Measurements from ENCODE around the gene PRELID3B.
A peak's percentile ranks its signal among the peaks of the same experiment; 100 is the strongest.

PRELID3B gene

DNA sequence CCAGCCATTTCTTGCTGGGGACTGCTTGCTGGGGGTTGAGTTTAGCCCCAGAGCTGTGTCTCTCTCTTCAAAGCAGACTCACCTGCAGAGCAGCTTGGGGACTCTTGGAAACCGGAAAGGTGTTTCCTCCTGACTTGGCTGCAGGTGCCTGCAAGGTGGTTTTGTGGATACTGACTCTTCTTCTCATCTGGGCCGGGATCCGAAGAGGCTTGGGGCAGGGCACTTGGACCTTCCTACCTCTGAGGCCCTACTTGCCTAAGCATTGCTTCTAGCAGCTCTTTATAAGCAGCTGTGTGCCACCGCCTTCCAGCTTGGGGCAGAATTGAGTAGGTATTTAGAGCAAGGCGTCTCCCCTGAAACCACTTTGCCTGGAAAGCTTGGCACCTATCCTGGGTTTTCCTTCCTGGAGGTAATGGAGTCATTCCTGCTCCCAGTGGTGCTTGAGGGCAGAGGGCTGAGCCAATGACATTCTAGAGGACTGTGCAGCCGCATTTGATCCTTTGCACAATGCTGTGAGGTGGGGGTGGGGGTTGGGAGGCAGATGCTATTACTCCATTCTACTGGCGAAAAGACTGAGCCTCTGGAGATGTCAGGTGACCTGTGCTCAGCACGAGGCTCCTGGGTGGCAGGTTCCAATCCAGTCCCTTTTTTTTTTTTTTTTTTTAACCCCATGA, 32.1 kb downstream of the PRELID3B start:
- DNase-seq (ENCODE audit: low spot score), result no peak

DNA sequence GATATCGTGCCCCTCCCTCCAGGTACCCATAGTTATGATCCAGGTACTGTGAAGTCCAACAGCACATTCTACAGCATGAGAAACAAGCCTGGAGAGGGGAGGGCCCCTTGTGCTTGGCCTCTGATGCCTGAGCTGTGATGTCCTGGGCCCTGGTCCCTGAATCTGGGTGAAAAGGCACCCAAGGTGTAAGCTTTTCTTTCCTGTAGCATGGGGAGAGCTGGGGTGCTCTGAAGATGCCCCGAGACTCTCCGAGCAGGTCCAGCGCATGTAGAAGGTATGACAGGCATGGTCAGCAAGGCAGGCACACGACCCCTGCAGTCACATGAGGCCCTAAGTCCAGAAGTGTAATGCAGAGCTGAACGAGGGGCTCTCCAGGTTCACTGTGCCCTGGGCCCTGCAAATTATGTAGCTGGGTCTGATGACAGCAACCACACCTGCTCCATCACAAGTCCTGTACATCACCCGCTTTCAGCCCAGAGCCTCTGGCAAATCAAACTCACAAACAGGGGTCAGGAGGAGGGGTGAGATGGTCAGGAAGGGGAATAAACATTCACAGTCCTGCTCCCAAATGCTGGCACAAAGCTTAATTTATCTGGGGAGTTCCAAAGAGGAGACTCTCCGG, 33.8 kb downstream of the PRELID3B start:
- DNase-seq (ENCODE audit: low spot score), result no peak

DNA sequence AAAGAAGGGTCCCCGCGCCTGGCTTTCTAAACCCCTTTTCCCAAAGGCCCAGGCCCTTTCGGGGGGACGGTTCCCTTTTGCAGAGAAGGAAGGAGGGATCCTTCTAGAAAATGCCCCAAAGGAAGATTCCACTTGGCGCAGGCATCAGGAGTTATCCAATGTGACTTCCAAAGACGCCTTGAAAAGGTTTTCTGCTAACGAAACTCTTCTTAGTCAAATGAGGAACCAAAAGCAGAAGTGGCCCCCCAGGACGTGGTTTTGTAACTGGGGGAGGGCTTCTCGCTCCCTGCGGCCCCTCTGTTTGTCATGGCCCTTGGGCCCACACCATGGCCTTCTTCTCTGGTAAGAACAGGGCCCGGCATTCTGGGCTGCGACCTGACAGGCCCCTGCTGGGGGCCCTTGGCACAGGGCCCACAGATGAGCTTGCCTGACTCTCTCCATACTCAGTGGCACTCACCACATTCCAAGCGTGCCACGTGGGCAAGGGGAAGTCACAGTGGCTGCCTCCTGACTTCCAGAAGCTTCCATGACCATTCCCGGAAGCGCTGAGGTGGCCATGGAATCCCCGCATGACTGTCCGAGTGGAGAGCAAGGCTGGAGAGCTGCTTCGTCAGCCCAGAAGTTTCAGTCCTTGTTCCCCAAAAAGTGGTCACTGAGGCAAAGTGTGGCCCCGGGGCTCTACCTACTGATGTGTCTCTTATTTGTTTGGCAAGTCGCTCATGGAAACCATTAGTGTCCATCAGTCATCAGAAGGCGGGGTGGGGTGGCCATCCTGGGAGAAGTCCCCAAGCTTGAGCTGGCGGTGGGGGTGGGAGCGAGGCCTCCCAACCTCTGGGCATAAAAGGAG, 34.7 kb downstream of the PRELID3B start:
- no peak for DNase-seq (ENCODE audit: low spot score)

DNA sequence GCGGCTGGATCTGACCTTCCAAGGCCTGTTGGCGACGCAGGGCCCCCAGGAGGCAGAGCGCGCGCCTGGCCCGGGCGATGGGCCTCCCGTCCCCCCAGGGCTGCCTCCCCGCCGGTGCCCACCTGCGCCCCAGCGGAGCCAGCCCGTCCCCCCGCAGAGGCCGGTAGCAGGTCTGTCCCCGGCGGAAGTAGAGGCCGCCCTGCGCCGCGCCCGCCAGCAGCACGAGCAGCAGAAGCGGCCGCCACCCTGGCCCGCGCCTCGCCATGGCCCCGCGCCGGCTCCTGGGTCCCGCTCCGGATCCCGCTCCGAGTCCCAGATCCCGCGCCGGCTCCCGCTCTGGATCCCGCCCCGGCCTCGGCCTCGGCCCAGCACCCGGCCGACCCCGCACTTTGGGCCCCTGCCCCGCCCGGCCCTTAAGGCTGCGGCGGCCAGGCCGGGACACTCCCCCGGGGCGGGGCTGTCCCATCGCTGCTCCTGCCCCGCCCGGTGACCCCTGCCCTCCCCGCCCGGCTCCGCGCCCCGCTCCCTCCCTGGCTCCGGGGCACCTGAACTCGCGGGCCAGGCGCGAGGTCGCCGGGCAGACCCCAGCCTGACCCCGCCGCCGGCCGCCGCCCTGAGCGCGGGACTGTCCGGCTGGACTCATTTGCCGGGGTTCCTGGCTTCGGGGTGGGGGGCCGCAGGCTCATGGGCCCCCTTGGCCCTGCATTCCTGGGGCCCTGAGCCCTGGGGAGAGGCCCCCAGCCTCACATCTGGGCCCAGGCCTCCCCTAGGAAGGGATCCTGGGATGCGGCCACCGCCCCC, 35.5 kb downstream of the PRELID3B start, which contains the start of gene CTSZ:
Gene CTSZ (minus strand): TSS at position 391 of the 801 bp plus-strand sequence. CDS start 126 bp downstream, at position 265.
- peak; percentile 95 for DNase-seq (ENCODE audit: low spot score)

DNA sequence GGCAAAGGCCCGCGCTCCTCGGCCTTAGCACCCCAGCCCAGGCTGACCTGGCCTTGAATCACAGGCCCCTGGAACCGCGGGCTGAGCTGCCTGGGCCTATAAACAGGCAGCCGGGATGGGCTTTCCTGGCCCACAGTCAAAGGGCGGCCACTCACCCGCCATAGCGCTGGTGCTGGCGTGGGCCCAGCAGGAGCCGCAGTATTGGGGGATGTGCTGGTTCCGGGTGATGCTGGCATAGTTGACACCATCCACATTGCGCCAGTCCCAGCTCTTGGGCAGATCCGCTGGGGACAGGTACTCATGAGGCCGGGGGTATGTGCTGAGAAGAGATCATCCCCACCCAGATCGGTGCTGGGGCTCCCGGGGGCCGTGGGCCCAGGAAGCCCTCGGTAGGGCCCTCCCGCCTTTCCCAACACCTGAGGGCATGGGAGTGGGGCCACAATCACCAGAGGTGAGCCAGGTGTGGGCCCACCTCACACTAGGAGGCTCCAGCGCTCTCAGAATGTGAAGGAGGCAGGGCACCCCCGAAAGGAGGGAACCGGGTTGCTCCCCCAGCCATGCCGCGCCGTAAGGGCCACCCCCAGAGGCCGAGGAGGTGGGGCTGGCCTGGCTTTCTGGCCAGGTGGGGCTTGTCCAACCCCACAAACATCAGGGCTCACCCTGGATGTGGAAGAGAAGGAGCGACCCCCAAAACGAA, 36.3 kb downstream of the PRELID3B start:
- peak; percentile 66 for DNase-seq (ENCODE audit: low spot score)

DNA sequence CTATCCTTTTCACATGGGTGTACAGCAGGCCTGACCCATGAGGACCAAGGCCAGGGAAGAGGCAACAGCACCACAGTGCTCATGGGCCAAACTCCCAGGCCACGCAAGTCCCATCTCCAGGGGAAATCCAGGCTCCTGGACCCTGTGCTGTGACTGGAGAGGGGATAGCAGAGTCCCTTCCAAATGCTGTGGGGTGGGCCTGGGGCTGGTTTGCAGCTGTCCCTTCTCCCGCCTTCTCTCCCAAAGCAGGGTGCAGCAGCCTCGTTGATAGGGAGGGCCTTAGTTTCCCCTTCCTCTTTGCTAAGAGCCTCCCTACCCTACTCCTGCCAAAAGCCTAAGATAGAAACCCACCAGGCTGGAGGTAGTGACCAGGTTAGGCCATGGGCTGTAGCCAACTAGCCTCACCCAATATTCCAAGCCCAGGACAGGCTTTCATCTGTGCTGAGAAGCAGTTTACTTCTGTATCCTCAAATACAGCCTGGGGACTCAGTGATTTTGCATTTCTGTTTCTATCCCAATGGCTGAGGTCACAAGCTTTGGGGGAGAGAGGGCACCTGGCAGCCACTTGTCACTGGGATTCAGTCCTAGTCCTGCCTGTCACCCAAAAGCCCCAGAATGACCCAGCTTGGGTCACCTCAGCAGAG, 36.9 kb downstream of the PRELID3B start:
- no peak for DNase-seq (ENCODE audit: low spot score)

DNA sequence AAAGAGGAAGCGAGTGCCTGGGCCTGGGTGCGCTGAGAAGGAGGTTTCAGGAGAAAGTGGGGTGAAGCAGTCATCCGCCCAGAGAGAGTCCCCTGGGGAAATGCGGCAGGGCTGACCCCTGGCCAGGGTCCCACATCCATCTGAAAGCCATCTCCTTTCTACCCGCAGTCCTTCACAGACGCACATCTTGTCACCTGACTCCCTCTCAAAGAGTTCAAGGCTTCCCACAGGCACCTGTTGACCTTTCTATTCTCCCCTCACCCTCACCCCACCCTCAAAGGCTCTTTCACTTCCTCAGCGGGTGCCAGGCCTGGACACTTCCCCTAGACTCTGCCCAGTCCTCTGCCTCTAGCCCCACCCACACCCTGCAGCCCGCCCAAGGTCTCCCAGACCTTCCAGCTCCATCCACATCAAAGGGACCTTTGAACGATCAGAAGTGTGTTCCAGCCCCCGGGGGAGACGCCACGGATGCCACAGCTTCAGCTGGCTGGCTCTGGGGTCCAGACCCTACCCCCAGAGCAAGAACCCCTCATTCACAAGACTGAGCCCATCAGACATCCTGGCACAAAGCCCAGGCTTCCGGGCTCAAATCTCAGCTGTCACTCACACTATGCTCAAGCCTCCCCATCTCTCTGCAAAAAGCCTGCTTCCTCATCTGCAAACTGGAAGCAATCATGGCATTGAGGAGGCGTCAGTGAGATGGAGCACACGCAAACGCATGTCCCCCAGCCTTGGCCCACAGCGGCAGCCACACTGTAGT, 37.6 kb downstream of the PRELID3B start:
- no peak for DNase-seq (ENCODE audit: low spot score)

DNA sequence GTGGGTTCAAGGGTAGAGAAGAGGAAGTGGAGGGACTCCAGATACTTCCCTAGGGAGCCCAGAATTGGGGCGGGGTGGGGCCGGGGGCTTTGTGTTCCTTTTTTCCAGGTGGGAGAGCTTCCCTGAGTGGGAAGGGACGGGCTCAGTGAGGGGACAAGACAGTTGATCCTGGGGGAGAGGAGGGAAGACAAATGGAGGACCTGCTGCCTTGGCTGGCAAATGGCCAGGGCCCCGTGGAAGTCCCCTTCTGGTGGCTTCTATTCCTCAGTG, 38.2 kb downstream of the PRELID3B start:
- DNase-seq (ENCODE audit: low spot score), result no peak

DNA sequence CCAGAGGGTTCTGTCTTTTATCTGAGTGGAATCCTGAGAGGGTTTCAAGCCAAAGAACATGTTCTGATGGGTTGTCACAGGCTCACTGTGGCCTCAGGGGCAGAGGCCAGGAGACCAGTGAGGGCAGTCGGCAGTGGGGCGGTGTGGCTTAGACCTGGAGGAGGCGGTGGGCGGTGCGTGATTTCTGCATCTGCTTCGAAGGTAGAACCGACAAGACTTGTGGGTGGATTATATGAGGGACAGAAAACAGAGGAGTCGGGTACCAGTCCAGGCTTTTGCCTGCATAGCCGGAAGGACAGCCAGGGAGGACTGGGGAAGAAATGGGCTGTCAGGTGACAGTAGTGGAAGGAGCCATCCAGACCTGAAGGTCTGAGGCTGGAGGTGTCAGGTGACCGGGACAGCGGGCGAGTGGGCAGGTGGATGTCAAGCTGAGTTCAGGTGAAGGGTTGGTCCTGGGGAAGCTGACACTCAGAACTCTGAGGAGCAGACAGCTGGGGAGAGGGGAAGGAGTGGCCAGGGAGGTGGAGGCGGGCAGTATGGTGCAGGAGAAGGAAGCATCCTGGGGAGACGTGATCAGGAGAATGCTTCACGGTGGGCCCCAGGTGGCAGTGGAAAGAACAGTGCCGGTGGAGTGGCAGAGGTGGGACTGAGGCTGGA, 38.6 kb downstream of the PRELID3B start:
- no peak for DNase-seq (ENCODE audit: low spot score)

DNA sequence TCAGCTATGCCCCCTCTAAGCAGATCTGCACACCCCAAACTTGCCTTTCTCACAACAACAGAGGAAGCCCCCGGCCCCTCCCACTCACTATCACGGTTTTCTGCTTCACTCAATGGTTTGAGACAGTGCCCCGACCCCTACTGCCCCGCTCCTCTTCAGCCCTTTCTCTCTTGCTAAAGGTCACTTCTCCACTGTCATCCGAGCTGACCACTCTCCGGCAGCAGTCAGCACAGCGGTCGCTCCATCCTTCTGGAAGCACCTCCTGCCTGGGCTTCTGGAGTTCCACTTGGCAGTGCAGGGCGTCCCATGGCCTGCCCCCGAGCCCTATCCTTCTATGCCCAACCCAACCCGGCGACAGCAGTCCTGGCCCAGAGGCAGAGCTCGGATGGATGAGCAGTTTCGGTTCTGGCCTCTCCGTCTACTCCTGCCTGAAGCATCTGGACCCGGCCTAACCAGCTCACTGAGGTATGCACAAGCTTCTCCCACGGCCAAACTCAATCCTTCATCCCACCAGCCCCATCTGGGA, 39.6 kb downstream of the PRELID3B start:
- no peak for DNase-seq (ENCODE audit: low spot score)

DNA sequence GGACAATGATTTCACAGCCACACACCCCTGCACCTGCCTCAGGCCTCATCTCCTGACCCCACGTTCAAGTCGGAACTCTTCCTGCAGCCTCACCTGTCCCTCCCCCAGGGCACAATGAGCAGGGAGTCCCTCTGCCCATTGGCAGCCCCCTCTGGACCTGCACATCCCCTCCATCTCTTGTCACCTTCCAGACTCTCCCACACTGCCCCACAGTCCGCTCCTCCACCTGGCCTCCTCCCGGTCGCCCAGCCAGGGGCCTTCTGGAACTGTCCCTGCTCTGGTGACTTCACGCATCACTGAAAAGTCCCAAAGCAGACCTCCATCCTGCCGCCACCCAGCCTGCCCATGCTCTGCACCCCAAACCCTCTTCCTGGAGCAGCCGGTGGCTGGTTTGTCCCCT, 40.2 kb downstream of the PRELID3B start:
- no peak for DNase-seq (ENCODE audit: low spot score)

DNA sequence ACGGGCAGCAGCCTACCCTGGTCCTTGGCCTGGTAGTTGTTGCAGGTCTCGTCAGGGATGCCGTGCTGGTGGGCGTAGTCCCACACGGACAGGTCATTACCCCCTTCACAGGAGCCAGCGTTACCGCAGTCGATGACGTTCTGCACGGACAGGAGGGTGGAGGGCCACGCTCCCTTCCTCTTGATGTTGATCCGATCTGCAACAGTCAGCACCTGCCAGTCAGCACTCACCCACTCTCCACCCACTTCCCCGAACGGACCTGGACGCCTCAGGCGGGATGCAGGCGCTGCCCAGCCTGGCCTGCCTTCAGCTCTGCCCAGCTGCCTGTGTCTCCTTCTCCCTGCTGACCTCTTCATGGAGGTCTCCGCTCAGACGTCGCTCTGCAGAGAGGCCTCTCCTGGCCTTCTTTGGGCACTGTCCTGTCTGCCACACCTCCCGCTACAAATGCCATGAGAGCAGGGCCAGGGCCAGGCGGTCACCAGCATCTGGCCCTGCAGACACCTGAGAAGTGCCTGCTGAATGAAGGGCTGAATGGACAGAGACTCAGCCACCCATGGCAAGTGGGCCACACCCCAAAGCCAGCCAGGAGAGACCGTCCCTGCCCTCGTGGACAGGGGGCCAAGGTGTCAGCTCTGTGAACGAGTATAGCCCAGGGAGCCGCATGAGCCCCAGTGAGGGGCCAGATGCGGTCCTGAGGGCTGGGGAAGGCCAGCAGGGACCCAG, 41.0 kb downstream of the PRELID3B start:
- no peak for DNase-seq (ENCODE audit: low spot score)

DNA sequence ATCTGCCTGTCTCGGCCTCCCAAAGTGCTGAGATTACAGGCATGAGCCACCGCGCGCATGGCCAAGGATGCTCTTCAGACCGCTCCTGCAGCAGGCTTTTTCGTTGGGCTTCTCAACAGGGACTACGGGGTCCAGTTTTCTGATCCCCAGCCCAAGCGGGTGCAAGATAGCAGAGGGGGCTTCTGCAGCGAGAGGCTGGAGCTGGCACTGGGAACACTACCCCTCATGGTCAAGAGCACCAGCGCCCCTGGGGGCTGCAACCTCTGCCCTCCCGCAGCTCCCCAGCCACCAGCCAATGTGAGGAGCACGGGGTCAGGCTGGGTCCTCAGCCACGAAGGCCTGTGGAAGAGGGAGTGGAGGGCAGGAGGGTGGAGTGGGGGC, 41.5 kb downstream of the PRELID3B start:
- no peak for DNase-seq (ENCODE audit: low spot score)

DNA sequence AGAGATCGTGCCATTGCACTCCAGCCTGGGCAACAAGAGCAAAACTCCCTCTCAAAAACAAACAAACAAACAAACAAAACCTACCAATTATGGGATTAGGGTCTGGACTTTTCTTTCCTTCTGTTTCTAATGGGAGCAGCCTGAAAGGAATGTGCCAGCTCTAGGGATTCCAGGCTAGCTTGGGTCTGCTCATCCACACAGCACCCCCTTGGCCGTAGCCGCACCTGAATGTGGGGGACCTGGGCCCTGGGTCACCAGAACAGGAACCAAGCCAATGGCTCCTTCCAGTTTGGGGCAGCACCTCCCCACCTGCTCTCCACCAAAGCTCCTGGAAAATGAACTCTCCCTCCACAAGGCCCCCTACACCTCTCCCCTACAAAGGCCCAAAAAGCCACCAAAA, 42.3 kb downstream of the PRELID3B start:
- no peak for DNase-seq (ENCODE audit: low spot score)

DNA sequence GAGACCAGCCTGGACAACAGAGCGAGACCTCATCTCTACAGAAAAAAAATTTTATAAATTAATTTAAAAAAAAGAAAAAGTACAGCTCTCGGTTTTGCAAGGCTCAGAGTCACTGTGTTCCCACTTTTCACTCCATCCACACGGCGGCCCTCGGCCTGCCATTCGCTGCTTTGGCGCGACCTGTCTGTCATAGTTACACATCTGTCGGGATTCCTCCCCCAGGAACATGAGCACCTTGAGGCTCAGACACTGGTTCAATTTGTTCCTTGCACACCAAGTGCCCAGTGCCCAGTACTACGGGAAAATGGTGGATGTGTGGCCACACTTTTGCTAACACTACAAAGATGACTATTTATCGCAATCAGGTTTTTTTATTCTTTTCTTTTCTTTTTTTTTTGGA, 43.9 kb downstream of the PRELID3B start:
- no peak for DNase-seq (ENCODE audit: low spot score)

DNA sequence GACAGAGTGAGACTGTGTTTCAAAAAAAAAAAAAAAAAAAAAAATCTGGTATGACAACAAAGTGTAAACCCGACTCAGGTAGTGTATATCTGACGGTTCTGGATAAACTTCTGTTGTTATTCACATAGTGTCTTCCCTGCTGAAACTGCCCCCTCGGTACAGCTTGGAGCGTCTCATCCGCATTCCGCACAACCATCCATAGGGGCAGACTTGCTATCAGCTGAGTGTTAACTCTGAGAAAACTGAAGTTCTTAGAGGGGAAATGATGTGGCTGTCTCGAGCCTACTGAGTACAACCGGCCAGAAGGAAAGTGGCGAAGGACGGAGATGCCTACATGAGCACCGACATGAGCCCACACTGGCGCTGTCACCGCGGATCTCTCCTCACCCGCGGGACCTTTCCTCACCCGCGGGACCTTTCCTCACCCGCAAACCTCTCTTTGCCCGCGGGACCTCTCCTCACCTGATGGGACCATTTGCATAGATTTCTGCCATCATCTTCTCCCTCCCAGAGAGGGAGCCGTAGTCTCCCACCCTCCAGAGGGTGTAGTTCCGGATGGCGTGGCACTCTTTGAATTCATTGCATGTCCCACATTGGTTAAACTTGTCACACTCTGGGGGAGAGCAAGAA, 45.3 kb downstream of the PRELID3B start:
- no peak for DNase-seq (ENCODE audit: low spot score)

DNA sequence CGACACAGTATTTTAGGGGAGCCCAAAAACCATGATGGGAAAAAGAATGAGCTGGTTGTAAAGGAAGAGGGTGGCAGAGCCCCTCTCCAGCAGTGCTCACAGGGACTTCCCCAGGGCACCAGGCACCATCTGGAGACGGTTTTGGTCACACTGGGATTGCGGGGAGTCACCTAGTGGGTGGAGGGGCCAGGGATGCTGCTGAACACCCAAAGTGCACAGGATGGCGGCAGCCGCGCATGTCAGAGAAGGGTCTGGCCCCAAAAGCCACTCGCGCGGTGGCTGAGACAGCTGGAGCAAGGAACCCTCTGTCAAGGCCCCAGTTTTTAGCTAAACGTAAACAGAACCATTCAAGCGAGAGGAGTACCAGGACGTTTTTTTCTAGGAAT, 46.4 kb downstream of the PRELID3B start:
- no peak for DNase-seq (ENCODE audit: low spot score)

DNA sequence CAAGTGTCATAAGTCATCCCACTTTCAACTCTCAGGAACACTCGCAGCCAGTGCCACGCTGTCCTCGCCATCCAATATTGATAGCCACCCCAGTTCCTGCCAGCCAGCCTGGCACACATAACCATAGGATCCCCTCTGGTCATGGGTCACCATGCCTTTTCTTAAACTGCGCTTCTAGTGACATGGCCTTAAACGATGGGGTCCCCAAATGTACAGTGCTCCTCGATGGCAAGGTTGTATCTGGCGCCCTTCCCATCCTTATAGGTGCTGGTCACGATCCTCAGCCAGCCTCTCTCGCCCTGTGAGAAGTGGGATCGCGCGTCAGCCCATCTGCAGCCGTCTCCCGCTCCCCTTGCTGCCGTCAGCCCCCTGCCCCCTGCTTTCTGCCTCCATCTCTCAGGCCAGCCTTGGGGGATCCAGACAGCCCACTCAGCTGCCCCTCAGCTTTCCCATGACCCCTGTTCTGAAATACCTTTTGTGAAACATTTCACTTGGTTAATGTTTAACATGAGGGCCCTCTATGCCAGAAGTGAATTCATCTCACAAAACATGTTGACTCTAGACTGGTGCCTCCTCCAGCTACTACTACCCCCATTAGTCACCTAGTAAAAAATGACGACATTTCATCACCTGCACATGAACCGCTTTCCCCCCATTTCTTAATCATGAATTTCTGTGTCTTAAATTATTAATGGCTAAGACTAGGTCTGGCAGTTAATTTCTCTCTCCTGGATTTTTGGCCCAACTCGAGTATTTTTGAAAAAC, 46.9 kb downstream of the PRELID3B start:
- no peak for DNase-seq (ENCODE audit: low spot score)

All from AG20443 (cell line).